Measurements from ENCODE around the gene POU2F3. TPM values are rescaled to one million over a fixed set of nuclear protein-coding genes. Genes with fewer than 3 reads are reported as not detected.

POU2F3 gene
- total and polyA plus RNA-seq, 8 donors = 0.12 to 2.6 (median 0.25) TPM

DNA sequence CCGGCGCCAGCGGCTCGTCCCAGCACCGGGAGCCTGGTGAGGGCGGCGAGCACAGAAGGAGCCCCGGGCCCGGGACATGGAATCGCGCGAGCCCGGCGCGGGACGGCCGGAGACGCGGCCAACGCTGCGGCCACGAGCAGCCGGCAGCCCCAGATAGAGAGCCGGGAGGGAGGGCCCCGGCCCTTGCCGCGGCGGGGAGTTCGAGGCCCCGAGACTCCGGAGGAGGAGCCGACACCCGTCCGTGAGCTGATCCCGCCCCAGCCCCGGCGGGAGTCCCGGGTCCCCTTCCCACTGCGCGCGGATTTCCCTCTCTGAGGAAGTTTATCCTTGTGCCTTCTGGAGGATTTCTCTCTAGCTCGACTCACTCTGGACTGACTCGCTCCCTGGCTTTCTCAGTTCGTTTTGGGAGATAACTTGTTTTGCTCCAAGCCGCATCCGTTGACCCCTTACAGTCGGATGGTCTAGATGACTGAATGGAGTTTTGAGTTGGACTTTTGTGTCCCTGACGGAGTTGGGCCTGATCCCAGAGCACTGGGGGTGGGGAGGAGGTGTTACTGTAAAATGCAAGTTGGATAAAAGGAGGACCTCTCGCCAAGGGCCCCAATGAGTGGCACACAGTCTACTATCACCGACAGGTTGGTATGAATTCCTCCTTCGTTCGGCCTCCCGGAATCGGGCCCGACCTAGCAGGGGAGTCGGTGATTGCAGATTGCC, 96.9 kb downstream of the POU2F3 start:
- 0% methylated on average over 39 to 56 of the region's 56 CpGs for WGBS, 2 donors
- FAIRE-seq (no peak), DNase-seq (peak; percentile 43 to 85 (median 60)), ATAC-seq (peak; percentile 24 to 47 (median 36))
- intact Hi-C loops (cut with DNase I) = no loop called here
- Histone ChIP-seq H3K9me3 (no peaks in the 10 kb centered on the region), H3K27me3 (no peaks in the 10 kb centered on the region), H3K4me1 (peaks cover 21 to 31% (median 21%) of the 10 kb centered on the region in 3 donors), H3K27ac (peak overlapping the region; percentile 66 to 95 (median 93)), H3K36me3 (no peaks in the 10 kb centered on the region), H3K4me3 (peak overlapping the region; percentile 74 to 92 (median 86))
- TF ChIP-seq, protein P1, sequence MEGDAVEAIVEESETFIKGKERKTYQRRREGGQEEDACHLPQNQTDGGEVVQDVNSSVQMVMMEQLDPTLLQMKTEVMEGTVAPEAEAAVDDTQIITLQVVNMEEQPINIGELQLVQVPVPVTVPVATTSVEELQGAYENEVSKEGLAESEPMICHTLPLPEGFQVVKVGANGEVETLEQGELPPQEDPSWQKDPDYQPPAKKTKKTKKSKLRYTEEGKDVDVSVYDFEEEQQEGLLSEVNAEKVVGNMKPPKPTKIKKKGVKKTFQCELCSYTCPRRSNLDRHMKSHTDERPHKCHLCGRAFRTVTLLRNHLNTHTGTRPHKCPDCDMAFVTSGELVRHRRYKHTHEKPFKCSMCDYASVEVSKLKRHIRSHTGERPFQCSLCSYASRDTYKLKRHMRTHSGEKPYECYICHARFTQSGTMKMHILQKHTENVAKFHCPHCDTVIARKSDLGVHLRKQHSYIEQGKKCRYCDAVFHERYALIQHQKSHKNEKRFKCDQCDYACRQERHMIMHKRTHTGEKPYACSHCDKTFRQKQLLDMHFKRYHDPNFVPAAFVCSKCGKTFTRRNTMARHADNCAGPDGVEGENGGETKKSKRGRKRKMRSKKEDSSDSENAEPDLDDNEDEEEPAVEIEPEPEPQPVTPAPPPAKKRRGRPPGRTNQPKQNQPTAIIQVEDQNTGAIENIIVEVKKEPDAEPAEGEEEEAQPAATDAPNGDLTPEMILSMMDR (IDR thresholded peaks at IDR 0.05) = no peak

GRCh38 chr11:120337355-120338106, 97.6 kb downstream of the POU2F3 start:
- Histone ChIP-seq H3K9me3 (no peaks in the 10 kb centered on the region), H3K36me3 (no peaks in the 10 kb centered on the region), H3K4me1 (peaks cover 22 to 28% (median 24%) of the 10 kb centered on the region in 3 donors), H3K27me3 (no peaks in the 10 kb centered on the region), H3K27ac (peak overlapping the region; percentile 66 to 95 (median 93)), H3K4me3 (peak overlapping the region; percentile 74 to 92 (median 86))
- 2% methylated on average over 18 of the region's 18 CpGs for WGBS, 2 donors
- intact Hi-C loops (cut with DNase I) = no loop called here
- DNase-seq (peak in 1 of 6 donors; percentile 27), ATAC-seq (peak in 3 of 4 donors; percentile 3 to 18 (median 10)), FAIRE-seq (no peak)
- TF ChIP-seq, protein P1 (IDR thresholded peaks at IDR 0.05) = no peak

GRCh38 chr11:120338107-120338933, 98.4 kb downstream of the POU2F3 start:
- no peaks in the 10 kb centered on the region for H3K27me3 ChIP-seq
- peak overlapping the region; percentile 74 to 92 (median 86) for H3K4me3 ChIP-seq
- ATAC-seq = no peak
- intact Hi-C loops (cut with DNase I) = no loop called here
- TF ChIP-seq, protein P1 (IDR thresholded peaks at IDR 0.05) = no peak
- H3K4me1 ChIP-seq = peaks cover 26 to 33% (median 27%) of the 10 kb centered on the region in 3 donors
- 14% methylated on average over 7 of the region's 7 CpGs for WGBS, 2 donors
- no peak for DNase-seq
- H3K9me3 ChIP-seq = no peaks in the 10 kb centered on the region
- FAIRE-seq = no peak
- H3K27ac ChIP-seq = peak overlapping the region; percentile 29 to 95 (median 93)
- no peaks in the 10 kb centered on the region for H3K36me3 ChIP-seq

DNA sequence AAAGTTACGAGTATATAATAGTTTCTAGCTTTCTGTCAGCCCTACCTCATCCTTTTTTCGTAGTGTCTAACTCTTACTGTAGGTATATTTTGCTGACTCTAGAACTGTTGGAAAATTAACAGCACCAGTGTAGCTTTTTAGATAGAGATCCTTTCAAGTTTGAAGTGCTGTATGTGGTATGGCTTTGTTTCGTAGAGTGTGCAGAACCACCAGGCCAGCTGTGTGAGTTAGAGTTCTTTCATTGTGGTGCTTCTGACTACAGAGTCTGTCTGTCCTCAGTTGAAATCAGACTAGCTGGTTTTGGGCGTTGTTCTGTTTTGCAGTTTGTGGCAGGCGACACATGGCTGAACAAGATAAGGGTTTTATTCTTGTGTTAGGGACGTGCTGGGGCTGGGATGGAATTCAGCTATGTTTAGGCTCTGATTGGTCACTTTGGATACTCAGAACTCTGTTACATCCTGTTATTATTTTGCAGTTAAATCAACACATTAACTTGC, 99.5 kb downstream of the POU2F3 start:
- TF ChIP-seq, protein P1 (IDR thresholded peaks at IDR 0.05) = no peak
- intact Hi-C loops (cut with DNase I) = no loop called here
- Histone ChIP-seq H3K27me3 (no peaks in the 10 kb centered on the region), H3K4me1 (peaks cover 26 to 37% (median 33%) of the 10 kb centered on the region in 3 donors), H3K4me3 (peak overlapping the region in 2 of 4 donors; percentile 82 to 90), H3K27ac (peak overlapping the region in 2 of 4 donors; percentile 93 to 95), H3K36me3 (no peaks in the 10 kb centered on the region), H3K9me3 (no peaks in the 10 kb centered on the region)
- FAIRE-seq (no peak), ATAC-seq (no peak), DNase-seq (no peak)
- 8% methylated on average over 6 of the region's 6 CpGs for WGBS, 2 donors

Data from pancreas (tissue), 10 donors.